ENCODE measurements around the gene SPATA24. TPM values are rescaled to one million over a fixed set of nuclear protein-coding genes. Genes with fewer than 3 reads are reported as not detected.

SPATA24 gene
- total RNA-seq, 2 donors from 2014 or later: 2.9 to 3.9 TPM

GRCh38 chr5:139382807-139383206 lies 21.1 kb downstream of the SPATA24 start:
- H3K9ac ChIP-seq (ENCODE audit: low read depth in 2 of 2, low read length in 2 of 2): peak overlapping the region in 1 of 2 donors; percentile 40
- no peak overlapping the region for H3K4me3 ChIP-seq
- DNase-seq: no peak
- intact Hi-C loops (cut with DNase I): no loop called here
- H3K27me3 ChIP-seq: no peaks in the 10 kb centered on the region
- TF ChIP-seq CTCF (IDR thresholded peaks at IDR 0.05): no peak
- H3K4me1 ChIP-seq: peaks cover 13% of the 10 kb centered on the region
- no peaks in the 10 kb centered on the region for H3K36me3 ChIP-seq
- no peaks in the 10 kb centered on the region for H3K9me3 ChIP-seq
- no peak overlapping the region for H3K27ac ChIP-seq

GRCh38 chr5:139381837-139382761 lies 21.8 kb downstream of the SPATA24 start:
- peaks cover 9% of the 10 kb centered on the region for H3K4me1 ChIP-seq
- H3K9ac ChIP-seq (ENCODE audit: low read depth in 2 of 2, low read length in 2 of 2): peak overlapping the region in 1 of 2 donors; percentile 40
- intact Hi-C loops (cut with DNase I): no loop called here
- no peak overlapping the region for H3K27ac ChIP-seq
- H3K36me3 ChIP-seq: no peaks in the 10 kb centered on the region
- H3K9me3 ChIP-seq: no peaks in the 10 kb centered on the region
- no peak for DNase-seq
- no peaks in the 10 kb centered on the region for H3K27me3 ChIP-seq
- no peak for TF ChIP-seq CTCF (IDR thresholded peaks at IDR 0.05)
- H3K4me3 ChIP-seq: no peak overlapping the region

- H3K9me3 ChIP-seq: no peaks in the 10 kb centered on the region
- no peak for DNase-seq
- H3K9ac ChIP-seq (ENCODE audit: low read depth in 2 of 2, low read length in 2 of 2): no peak overlapping the region
- peaks cover 7% of the 10 kb centered on the region for H3K4me1 ChIP-seq
- intact Hi-C loops (cut with DNase I): no loop called here
- no peaks in the 10 kb centered on the region for H3K36me3 ChIP-seq
- no peak overlapping the region for H3K27ac ChIP-seq
- TF ChIP-seq CTCF (IDR thresholded peaks at IDR 0.05): no peak
- no peaks in the 10 kb centered on the region for H3K27me3 ChIP-seq
- no peak overlapping the region for H3K4me3 ChIP-seq
Measured at GRCh38 chr5:139379626-139380449, 24.1 kb downstream of the SPATA24 start.

- intact Hi-C loops (cut with DNase I): no loop called here
- no peaks in the 10 kb centered on the region for H3K27me3 ChIP-seq
- no peak overlapping the region for H3K4me3 ChIP-seq
- H3K9ac ChIP-seq (ENCODE audit: low read depth in 2 of 2, low read length in 2 of 2): no peak overlapping the region
- H3K27ac ChIP-seq: no peak overlapping the region
- H3K36me3 ChIP-seq: no peaks in the 10 kb centered on the region
- TF ChIP-seq CTCF (IDR thresholded peaks at IDR 0.05): no peak
- peaks cover under 1% of the 10 kb centered on the region for H3K4me1 ChIP-seq
- no peak for DNase-seq
- no peaks in the 10 kb centered on the region for H3K9me3 ChIP-seq
Measured at GRCh38 chr5:139378941-139379361, 24.9 kb downstream of the SPATA24 start.

GRCh38 chr5:139378101-139378825 lies 25.6 kb downstream of the SPATA24 start:
- no peak for TF ChIP-seq CTCF (IDR thresholded peaks at IDR 0.05)
- Histone ChIP-seq H3K36me3 (no peaks in the 10 kb centered on the region), H3K9me3 (no peaks in the 10 kb centered on the region), H3K4me1 (peaks cover 7% of the 10 kb centered on the region), H3K27me3 (no peaks in the 10 kb centered on the region), H3K4me3 (no peak overlapping the region), H3K27ac (no peak overlapping the region), H3K9ac (ENCODE audit: low read depth in 2 of 2, low read length in 2 of 2) (no peak overlapping the region)
- intact Hi-C loops (cut with DNase I): no loop called here
- DNase-seq: no peak

All from colonic mucosa (tissue), 4 donors.